K562 (cell line): ENCODE results near the gene MYO1D. TPM values are rescaled to one million over a fixed set of nuclear protein-coding genes. Genes with fewer than 3 reads are reported as not detected.

Experiments used
- ATAC-seq: fragments of 200-7000 bp; cut with Tn5 transposase; 3 replicates; pipeline ENCODE4 v1.9.1; 2020; ENCODE audit warnings: moderate library complexity
- BruUV-seq: library from RNA; stranded (reverse); fragments of 400-500 nt; replicated peaks from 2 replicates; lab custom pipeline; 2021; lab: Mats Ljungman, UMichigan
- CTCF ChIA-PET: fragments of 300-600 bp; formaldehyde crosslinking; extraction: SDS; loops from one replicate; lab custom pipeline; 2021; ENCODE audit warnings: low intra/inter-chr PET ratio; lab: Yijun Ruan, JAX
- POLR2A ChIA-PET: fragments of 300-600, 350-650 bp; sonication (Branson Sonifier 250); formaldehyde crosslinking; extraction: SDS; loops from one replicate; lab custom pipeline; 2021; ENCODE audit warnings: antibody characterized with exemption, inconsistent platforms; lab: Yijun Ruan, JAX
- DNase-seq, 4 experiments: peaks; one replicate each; pipeline versions ENCODE4 v3.0.0 to v3.0.0-alpha.2; 2011 to 2018; ENCODE audit warnings: low spot score in 3 of 4, mixed read lengths in 3 of 4; ENCODE audit errors: extremely low read depth in 1 of 4
- FAIRE-seq: peaks from 2 replicates; lab custom pipeline; 2011; peaks lifted over from hg19 to GRCh38; lab: Jason Lieb, UNC
- H2AFZ ChIP-seq: 2 replicates; pipeline ENCODE4 v1.6.0; 2011; ENCODE audit warnings: low read depth, low read length, control low read depth, inconsistent platforms
- H3K27ac ChIP-seq: fragments of 200-600 bp; 3 replicates; pipeline ENCODE4 v1.8.0; 2011; ENCODE audit warnings: low read depth, mild to moderate bottlenecking, control low read depth, inconsistent platforms, low read length, moderate library complexity, mixed read lengths; ENCODE audit errors: extremely low read depth
- H3K27me3 ChIP-seq, 2 experiments: fragments of 300-600 bp in 1 of 2; 2 replicates in 1 of 2; 3 replicates in 1 of 2; pipeline versions ENCODE4 v1.6.0 to v1.8.0; 2011; ENCODE audit warnings: inconsistent platforms in 2 of 2, low read length in 2 of 2, mild to moderate bottlenecking in 1 of 2, mixed read lengths in 1 of 2, moderate library complexity in 1 of 2; ENCODE audit not compliant: control insufficient read depth in 2 of 2, insufficient read depth in 2 of 2
- H3K36me3 ChIP-seq: fragments of 300-600 bp; 3 replicates; pipeline ENCODE4 v1.8.0; 2011; ENCODE audit warnings: mild to moderate bottlenecking, low read length, inconsistent platforms; ENCODE audit not compliant: control insufficient read depth, insufficient read depth
- H3K4me1 ChIP-seq, 2 experiments: fragments of 200-600 bp in 1 of 2; replicated peaks in 1 of 2; 2 replicates in 1 of 2; 3 replicates in 1 of 2; pipeline versions ENCODE4 v1.5.1 to v1.8.0; 2011; ENCODE audit warnings: inconsistent platforms in 2 of 2, low read length in 2 of 2, mild to moderate bottlenecking in 1 of 2, mixed read lengths in 1 of 2, moderate library complexity in 1 of 2; ENCODE audit not compliant: control insufficient read depth in 2 of 2, insufficient read depth in 2 of 2
- H3K4me2 ChIP-seq: 2 replicates; pipeline ENCODE4 v1.6.1; 2011; ENCODE audit warnings: low read length, control low read depth, inconsistent platforms, mixed read lengths; ENCODE audit not compliant: insufficient read depth
- H3K4me3 ChIP-seq: fragments of 200-600 bp; sonication (generic), shearing (Covaris generic); 2 replicates; pipeline ENCODE4 v1.5.1; 2016; ENCODE audit warnings: control low read depth, inconsistent platforms
- H3K79me2 ChIP-seq: fragments of 200-600 bp; 3 replicates; pipeline ENCODE4 v1.8.0; 2011; ENCODE audit warnings: low read length, inconsistent platforms; ENCODE audit not compliant: control insufficient read depth, insufficient read depth
- H3K9ac ChIP-seq, 2 experiments: 2 replicates each; pipeline versions ENCODE4 v1.6.0 to v1.6.1; 2011; ENCODE audit warnings: low read depth in 2 of 2, low read length in 2 of 2, control low read depth in 1 of 2, inconsistent platforms in 1 of 2, mild to moderate bottlenecking in 1 of 2, mixed read lengths in 1 of 2; ENCODE audit not compliant: insufficient read depth in 1 of 2
- H3K9me1 ChIP-seq: one replicate; pipeline ENCODE4 v1.6.0; 2011; ENCODE audit warnings: inconsistent platforms, mild to moderate bottlenecking, low read length, moderate library complexity; ENCODE audit not compliant: control insufficient read depth, insufficient read depth
- H3K9me3 ChIP-seq: replicated peaks from 2 replicates; pipeline ENCODE4 v1.5.1; 2011; ENCODE audit warnings: low read depth, low read length, inconsistent platforms; ENCODE audit not compliant: control insufficient read depth, insufficient read depth
- H4K20me1 ChIP-seq: replicated peaks from 2 replicates; pipeline ENCODE4 v1.6.1; 2011; ENCODE audit warnings: low read length, inconsistent platforms, mixed read lengths; ENCODE audit not compliant: control insufficient read depth, insufficient read depth
- BRD4 ChIP-seq: fragments of 200-600 bp; sonication (generic); IDR thresholded peaks from 2 replicates; pipeline ENCODE4 v1.6.1; 2017; ENCODE audit warnings: inconsistent platforms
- HBP1 ChIP-seq: fragments of 450-650 bp; formaldehyde crosslinking; IDR thresholded peaks from 2 replicates; pipeline ENCODE4 v1.4.0; 2022; ENCODE audit warnings: missing genetic modification characterization
- HDAC2 ChIP-seq: fragments of 450-650 bp; IDR thresholded peaks from 2 replicates; pipeline ENCODE4 v1.6.1; 2016; ENCODE audit warnings: mild to moderate bottlenecking
- JUN ChIP-seq, 2 experiments: sonication (generic) in 1 of 2; formaldehyde crosslinking in 1 of 2; IDR thresholded peaks; 2 replicates each; pipeline versions ENCODE4 v1.6.1 to v1.8.0; 2012 to 2022; ENCODE audit warnings: borderline replicate concordance in 2 of 2, mild to moderate bottlenecking in 2 of 2, improper control_type of control experiment in 1 of 2, low read depth in 1 of 2, low read length in 1 of 2, missing genetic modification reagents in 1 of 2
- MXI1 ChIP-seq: IDR thresholded peaks from 2 replicates; pipeline ENCODE4 v1.6.1; 2011; ENCODE audit warnings: low read depth, mild to moderate bottlenecking, improper control_type of control experiment, low read length
- MYC ChIP-seq, 2 experiments: fragments of 250-450 bp in 1 of 2; sonication (Bioruptor Pico) in 1 of 2; IDR thresholded peaks; 2 replicates each; pipeline versions ENCODE4 v1.5.1 to v1.6.1; 2012 to 2021; ENCODE audit warnings: low read depth in 2 of 2, borderline replicate concordance in 1 of 2, improper control_type of control experiment in 1 of 2, low read length in 1 of 2, mild to moderate bottlenecking in 1 of 2, moderate library complexity in 1 of 2
- NCOA4 ChIP-seq: fragments of 450-650 bp; IDR thresholded peaks from 2 replicates; pipeline ENCODE4 v1.6.1; 2018; ENCODE audit warnings: mild to moderate bottlenecking; ENCODE audit not compliant: partially characterized antibody
- RBBP5 ChIP-seq: fragments of 200-600 bp; sonication (generic); IDR thresholded peaks from 2 replicates; pipeline ENCODE4 v1.6.1; 2012; ENCODE audit warnings: borderline replicate concordance, mild to moderate bottlenecking, low read length, control low read depth, inconsistent platforms; ENCODE audit not compliant: insufficient read depth, poor library complexity, severe bottlenecking
- RHOXF2B ChIP-seq: fragments of 250-450 bp; sonication (Bioruptor Pico); conservative IDR thresholded peaks from 2 replicates; pipeline ENCODE4 v1.5.1; 2021
- SMAD4 ChIP-seq: fragments of 250-450 bp; sonication (Bioruptor Pico); conservative IDR thresholded peaks from 2 replicates; pipeline ENCODE4 v1.8.0; 2021; ENCODE audit warnings: inconsistent platforms, mild to moderate bottlenecking, moderate library complexity
- TCF3 ChIP-seq: sonication (generic); formaldehyde crosslinking; IDR thresholded peaks from 2 replicates; pipeline ENCODE4 v1.4.0; 2020; ENCODE audit warnings: mild to moderate bottlenecking, missing genetic modification reagents
- YBX1 ChIP-seq: fragments of 450-650 bp; IDR thresholded peaks from 2 replicates; pipeline ENCODE4 v1.7.1; 2016; ENCODE audit warnings: mild to moderate bottlenecking
- ZNF23 ChIP-seq: fragments of 250-450 bp; sonication (Bioruptor Pico); IDR thresholded peaks from 2 replicates; pipeline ENCODE4 v1.4.0; 2020; ENCODE audit warnings: mild to moderate bottlenecking
- WGBS: fragments of 100-300 bp; shearing (Covaris generic); methylation state at CpG from one replicate; pipeline ENCODE4 v1.1.6; 2016; ENCODE audit warnings: low coverage, mixed read lengths; ENCODE audit not compliant: insufficient coverage; ENCODE audit errors: missing lambda C conversion rate; 5-methylcytosine and 5-hydroxymethylcytosine counted together
- in situ Hi-C: fragments of 300-500 bp; cut with MboI; formaldehyde crosslinking; loops from 4 replicates; pipeline ENCODE4 v1.15.0; 2018; ENCODE audit warnings: inconsistent platforms, mixed read lengths
- intact Hi-C: fragments of 100-400 bp; cut with micrococcal nuclease; formaldehyde crosslinking; loops from 2 replicates; pipeline ENCODE4 v1.14.2; 2022
- polyA plus RNA-seq, 8 experiments: library from polyadenylated mRNA; depleted of rRNA in 4 of 8; stranded (reverse) in 5 of 8; unstranded in 3 of 8; fragments of >200 nt; fragmentation: Nextera tagmentation in 2 of 8; fragmentation: Illumina TruSeq in 1 of 8; extraction: Ambion mirVana in 2 of 8; extraction: Trizol in 1 of 8; gene quantifications; 2 replicates each; pipeline versions ENCODE4 v1.2.1 to v1.2.3, GENCODE V29; 2011 to 2014; ENCODE audit warnings: inconsistent platforms in 1 of 8, missing spikeins in 1 of 8
- total RNA-seq, 7 experiments: library from RNA; depleted of rRNA in 6 of 7; stranded (reverse); fragments of >200 nt in 6 of 7; fragmentation: Illumina TruSeq in 2 of 7; extraction: Trizol in 2 of 7; gene quantifications; 2 replicates each; pipeline versions ENCODE4 v1.2.1 to v1.2.3, GENCODE V29; 2011 to 2021; ENCODE audit warnings: low replicate concordance in 1 of 7

Gene MYO1D
- total and polyA plus RNA-seq, 9 of the 15 experiments (the other 6 are each of a cell fraction or from before 2014, with no cell fraction given): 2.1 to 71.2 (median 45.4) TPM

DNA sequence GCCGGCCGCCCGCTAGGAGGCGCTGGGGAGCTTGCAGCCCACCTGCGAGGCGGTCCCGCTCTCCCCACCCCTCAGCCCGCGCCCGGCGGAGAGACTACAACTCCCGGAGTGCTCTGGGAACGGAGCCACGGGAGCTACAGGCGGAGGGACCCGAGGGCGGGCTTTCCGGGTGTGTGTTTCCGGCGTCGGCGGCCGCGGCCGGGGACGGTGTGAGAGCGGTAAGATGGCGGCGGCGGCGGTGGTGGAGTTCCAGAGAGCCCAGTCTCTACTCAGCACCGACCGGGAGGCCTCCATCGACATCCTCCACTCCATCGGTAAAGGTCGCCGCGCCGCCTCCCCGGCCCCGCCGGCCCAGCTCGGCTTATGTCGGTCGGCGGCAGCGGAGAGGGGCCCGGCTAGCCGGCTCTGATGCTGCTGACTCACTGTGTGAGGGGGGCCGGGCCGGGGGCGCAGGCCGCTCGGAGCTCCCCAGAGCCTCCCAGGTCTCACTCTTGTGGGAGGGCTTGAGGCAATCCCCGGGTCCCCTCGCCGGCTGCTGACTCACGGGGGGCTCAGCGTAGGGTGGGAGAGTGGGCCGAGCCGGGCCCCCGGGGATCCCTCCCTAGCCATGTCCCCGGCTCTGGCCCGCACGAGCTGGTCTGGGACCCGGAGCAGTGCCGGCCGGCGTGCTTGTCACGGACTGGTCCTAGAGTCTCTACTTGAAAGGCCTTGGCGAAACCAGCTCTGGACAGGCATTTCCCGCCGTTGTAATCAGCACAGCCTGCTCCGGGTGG, 432.4 kb downstream of the MYO1D start, which contains the start of gene PSMD11:
Gene PSMD11, plus strand, starts transcription at position 210 of the 773 bp plus-strand sequence. Its CDS starts 14 bp downstream, at position 224.
- H3K4me1 ChIP-seq: peaks cover 11 to 17% of the 10 kb centered on the region in 2 experiments; a peak in 4 of 5 replicates
- TSS peak; percentile 63 for BruUV-seq
- FAIRE-seq: peak; percentile 78
- H3K27me3 ChIP-seq: no peaks in the 10 kb centered on the region
- no peaks in the 10 kb centered on the region for H3K9me1 ChIP-seq
- no peaks in the 10 kb centered on the region for H3K9me3 ChIP-seq
- H3K4me3 ChIP-seq: peak within 1 kb of the TSS; percentile 99
- POLR2A ChIA-PET: interaction anchor here (0.5 to 1.6 kb wide), 20 partner anchors 8 to 1000 kb away, joined by 3 to 8 read pairs (median 4); no protein-coding TSS in a partner anchor
- peaks cover 8% of the 10 kb centered on the region; the same call in 1 of the 2 replicates for H4K20me1 ChIP-seq
- in situ Hi-C loops: no loop called here
- peak within 1 kb of the TSS; percentile 99 for H3K4me2 ChIP-seq
- H3K27ac ChIP-seq: peak within 1 kb of the TSS; percentile 95
- peak within 1 kb of the TSS; percentile 98 for H2AFZ ChIP-seq
- peak; percentile 96 to 98 (median 98) for DNase-seq
- peaks cover 54% of the 10 kb centered on the region for H3K79me2 ChIP-seq
- peaks cover 47% of the 10 kb centered on the region for H3K36me3 ChIP-seq
- peak within 1 kb of the TSS; percentile 98 to 99 for H3K9ac ChIP-seq
- CTCF ChIA-PET: no interaction called here
- ATAC-seq: peak; percentile 96
- 0% methylated on average over 40 of the region's 74 CpGs for whole genome bisulfite sequencing
- intact Hi-C loops: loop anchor here (2.0 to 10.0 kb wide), 2 partner anchors 70 to 102 kb away; partner anchors contain the start of gene C17orf75
- TF ChIP-seq TCF3: no peak
- peak; percentile 46 for TF ChIP-seq SMAD4
- no peak for TF ChIP-seq HDAC2
- 0 out of 2 replicates have a peak, but pooled peaks have one; percentile 22 for TF ChIP-seq MXI1
- TF ChIP-seq YBX1: no peak
- TF ChIP-seq MYC (IDR thresholded peaks at IDR 0.05; ENCODE audit: low read depth, low read length): peak; percentile 74
- no peak for TF ChIP-seq MYC (CRISPR knock-in tag; IDR thresholded peaks at IDR 0.05; ENCODE audit: borderline replicate concordance, low read depth)
- no peak for TF ChIP-seq RHOXF2B (CRISPR knock-in tag)
- peak; percentile 85 for TF ChIP-seq RBBP5
- TF ChIP-seq NCOA4: no peak
- peak; percentile 94 for TF ChIP-seq BRD4
- TF ChIP-seq HBP1 (CRISPR knock-in tag): no peak
- TF ChIP-seq ZNF23 (CRISPR knock-in tag): no peak
- peak; percentile 51; the same call in 1 of the 2 replicates for TF ChIP-seq JUN (IDR thresholded peaks at IDR 0.05; ENCODE audit: borderline replicate concordance, low read depth, low read length)
- no peak for TF ChIP-seq JUN (CRISPR knock-in tag; IDR thresholded peaks at IDR 0.05; ENCODE audit: borderline replicate concordance)
